IMR-90 (cell line): ENCODE measurements around the gene PRUNE2. TPM values are rescaled to one million over a fixed set of nuclear protein-coding genes. Genes with fewer than 3 reads are reported as not detected.
"Not testable (repeated sequence)": the region's sequence is repeated elsewhere in the genome, so short reads cannot be mapped to it uniquely, and the experiment has no call there.

ENCODE experiments used
- ATAC-seq: fragments of 200-7000 bp; cut with Tn5 transposase; 2 replicates; pipeline ENCODE4 v1.9.1; 2020; ENCODE audit warnings: low read depth, mild to moderate bottlenecking, moderate library complexity
- BruUV-seq: library from RNA; stranded (reverse); fragments of 400-500 nt; replicated peaks from 2 replicates; lab custom pipeline; 2021; lab: Mats Ljungman, UMichigan
- CTCF ChIA-PET: fragments of 300-600 bp; formaldehyde crosslinking; extraction: SDS; loops from one replicate; lab custom pipeline; 2021; ENCODE audit warnings: antibody characterized with exemption; lab: Yijun Ruan, JAX
- POLR2A ChIA-PET: fragments of 300-600 bp; sonication (Branson Sonifier 250); formaldehyde crosslinking; loops from one replicate; lab custom pipeline; 2022; ENCODE audit warnings: antibody characterized with exemption; ENCODE audit not compliant: unreplicated experiment; lab: Charles Lee
- DNase-seq: peaks from one replicate; pipeline ENCODE4 v3.0.0; 2013
- H2AFZ ChIP-seq: replicated peaks from 2 replicates; pipeline ENCODE3; 2013; ENCODE audit warnings: low read length, mild to moderate bottlenecking; ENCODE audit not compliant: poor library complexity
- H2AK5ac ChIP-seq: 2 replicates; pipeline ENCODE4 v1.6.1; 2013; ENCODE audit warnings: low read depth, low read length, inconsistent platforms
- H2AK9ac ChIP-seq: replicated peaks from 2 replicates; pipeline ENCODE3; 2013; ENCODE audit warnings: mild to moderate bottlenecking, low read depth, low read length, moderate library complexity; ENCODE audit not compliant: poor library complexity
- H2BK120ac ChIP-seq: 2 replicates; pipeline ENCODE4 v1.6.1; 2013; ENCODE audit warnings: low read depth, low read length, inconsistent platforms
- H2BK15ac ChIP-seq: 3 replicates; pipeline ENCODE4 v1.6.1; 2013; ENCODE audit warnings: low read depth, low read length, inconsistent platforms
- H2BK20ac ChIP-seq: 2 replicates; pipeline ENCODE4 v1.6.1; 2013; ENCODE audit warnings: low read depth, mild to moderate bottlenecking, inconsistent platforms, low read length, moderate library complexity
- H2BK5ac ChIP-seq: 2 replicates; pipeline ENCODE4 v1.6.1; 2013; ENCODE audit warnings: mild to moderate bottlenecking, low read depth, low read length, inconsistent platforms; ENCODE audit not compliant: poor library complexity, severe bottlenecking
- H3K14ac ChIP-seq: replicated peaks from 2 replicates; pipeline ENCODE4 v1.6.1; 2013; ENCODE audit warnings: low read depth, low read length, inconsistent platforms
- H3K18ac ChIP-seq: 2 replicates; pipeline ENCODE4 v1.6.1; 2013; ENCODE audit warnings: low read depth, low read length, control low read depth
- H3K23ac ChIP-seq: 2 replicates; pipeline ENCODE4 v1.6.1; 2013; ENCODE audit warnings: low read depth, low read length, inconsistent platforms
- H3K27ac ChIP-seq: 2 replicates; pipeline ENCODE4 v1.5.1; 2013; ENCODE audit warnings: mild to moderate bottlenecking, control low read depth, low read length; ENCODE audit not compliant: insufficient read depth
- H3K27me3 ChIP-seq: 2 replicates; pipeline ENCODE4 v1.6.1; 2013; ENCODE audit warnings: low read length; ENCODE audit not compliant: control insufficient read depth, insufficient read depth
- H3K36me3 ChIP-seq: 2 replicates; pipeline ENCODE4 v1.6.1; 2013; ENCODE audit warnings: low read length, mixed read lengths; ENCODE audit not compliant: control insufficient read depth, insufficient read depth
- H3K4ac ChIP-seq: 2 replicates; pipeline ENCODE4 v1.6.1; 2013; ENCODE audit warnings: low read depth, low read length, inconsistent platforms
- H3K4me1 ChIP-seq: 2 replicates; pipeline ENCODE4 v1.6.1; 2013; ENCODE audit warnings: low read length, mixed read lengths; ENCODE audit not compliant: control insufficient read depth, insufficient read depth
- H3K4me2 ChIP-seq: 2 replicates; pipeline ENCODE4 v1.6.1; 2013; ENCODE audit warnings: low read depth, mild to moderate bottlenecking, control low read depth, low read length, moderate library complexity
- H3K4me3 ChIP-seq: 2 replicates; pipeline ENCODE4 v1.5.1; 2013; ENCODE audit warnings: low read depth, mild to moderate bottlenecking, control low read depth, low read length, moderate library complexity; ENCODE audit not compliant: insufficient read depth
- H3K56ac ChIP-seq: 2 replicates; pipeline ENCODE4 v1.6.1; 2013; ENCODE audit warnings: low read length, inconsistent platforms; ENCODE audit not compliant: insufficient read depth; ENCODE audit errors: extremely low read depth
- H3K79me1 ChIP-seq, 2 experiments: 2 replicates each; pipeline ENCODE4 v1.6.1; 2013; ENCODE audit warnings: low read length in 2 of 2, inconsistent platforms in 1 of 2, low read depth in 1 of 2
- H3K9ac ChIP-seq: 2 replicates; pipeline ENCODE4 v1.6.1; 2013; ENCODE audit warnings: low read depth, low read length, control low read depth
- H3K9me1 ChIP-seq: 2 replicates; pipeline ENCODE4 v1.6.1; 2013; ENCODE audit warnings: low read length, inconsistent platforms; ENCODE audit not compliant: insufficient read depth
- H3K9me3 ChIP-seq: 2 replicates; pipeline ENCODE4 v1.6.1; 2013; ENCODE audit warnings: low read length; ENCODE audit not compliant: control insufficient read depth, insufficient read depth
- H4K20me1 ChIP-seq: 2 replicates; pipeline ENCODE4 v1.6.1; 2013; ENCODE audit warnings: low read length, inconsistent platforms; ENCODE audit not compliant: insufficient read depth
- H4K5ac ChIP-seq: 2 replicates; pipeline ENCODE4 v1.6.1; 2013; ENCODE audit warnings: mild to moderate bottlenecking, low read depth, low read length, control low read depth
- H4K8ac ChIP-seq, 2 experiments: 2 replicates each; pipeline ENCODE4 v1.6.1; 2013; ENCODE audit warnings: low read depth in 2 of 2, low read length in 2 of 2, control low read depth in 1 of 2, inconsistent platforms in 1 of 2
- H4K91ac ChIP-seq: 2 replicates; pipeline ENCODE4 v1.6.1; 2013; ENCODE audit warnings: low read depth, low read length, inconsistent platforms; ENCODE audit not compliant: insufficient read depth
- CEBPB ChIP-seq: IDR thresholded peaks from 2 replicates; pipeline ENCODE4 v1.6.1; 2012; ENCODE audit warnings: low read depth, low read length, improper control_type of control experiment
- CHD1 ChIP-seq: IDR thresholded peaks from 2 replicates; pipeline ENCODE4 v1.6.1; 2012; ENCODE audit warnings: low read depth, low read length, improper control_type of control experiment
- CTCF ChIP-seq: conservative IDR thresholded peaks from 2 replicates; pipeline ENCODE4 v1.5.1; 2012; ENCODE audit warnings: mild to moderate bottlenecking, low read depth, low read length, improper control_type of control experiment
- NFE2L2 ChIP-seq: fragments of 150-350 bp; IDR thresholded peaks from 2 replicates; pipeline ENCODE4 v1.6.1; 2016; ENCODE audit warnings: low read depth, mild to moderate bottlenecking, low read length
- RCOR1 ChIP-seq: IDR thresholded peaks from 2 replicates; pipeline ENCODE4 v1.6.1; 2012; ENCODE audit warnings: mild to moderate bottlenecking, low read length, improper control_type of control experiment; ENCODE audit not compliant: insufficient replicate concordance
- SMC3 ChIP-seq: fragments of 150-350 bp; IDR thresholded peaks from 2 replicates; pipeline ENCODE4 v1.6.1; 2016; ENCODE audit warnings: low read depth, mild to moderate bottlenecking, antibody characterized with exemption, low read length, moderate library complexity
- WGBS, 2 experiments: methylation state at CpG; one replicate each; pipeline versions ENCODE4 v1.1.5 to v1.1.7; 2013; ENCODE audit warnings: missing lambda C conversion rate in 2 of 2; ENCODE audit not compliant: insufficient read length in 1 of 2; ENCODE audit errors: extremely low coverage in 2 of 2; 5-methylcytosine and 5-hydroxymethylcytosine counted together
- dilution Hi-C: fragments of 300-500 bp; cut with HindIII; formaldehyde crosslinking; loops from one replicate; pipeline ENCODE4 v1.14.3; 2018; ENCODE audit warnings: low sequenced_read_pairs; ENCODE audit not compliant: unreplicated experiment
- in situ Hi-C: fragments of 300-500 bp; cut with MboI; formaldehyde crosslinking; loops from 3 replicates; pipeline ENCODE4 v1.14.3; 2019; ENCODE audit warnings: low sequenced_read_pairs, inconsistent platforms, mixed read lengths
- intact Hi-C: fragments of 100-400 bp; cut with micrococcal nuclease; formaldehyde crosslinking; loops from 2 replicates; pipeline ENCODE4 v1.10.0; 2022
- polyA plus RNA-seq, 3 experiments: library from polyadenylated mRNA; depleted of rRNA; stranded (reverse); fragments of >200 nt; gene quantifications; 2 replicates each; pipeline ENCODE4 v1.2.3, GENCODE V29; 2012; ENCODE audit warnings: low replicate concordance in 1 of 3
- total RNA-seq: library from RNA; depleted of rRNA; stranded (reverse); fragments of >200 nt; gene quantifications from 2 replicates; pipeline ENCODE4 v1.2.3, GENCODE V29; 2012

Gene PRUNE2
- total and polyA plus RNA-seq, 2 of the 4 experiments (the other 2 are of a cell fraction), result 0.70 to 1.6 TPM

- Histone ChIP-seq H2AK5ac (no peak overlapping the region), H3K27ac (no peak overlapping the region), H2BK15ac (no peak overlapping the region), H4K20me1 (no peaks in the 10 kb centered on the region), H2AFZ (no peak overlapping the region), H3K9me3 (no peaks in the 10 kb centered on the region), H2BK5ac (no peak overlapping the region), H3K27me3 (no peaks in the 10 kb centered on the region), H3K56ac (no peak overlapping the region), H3K9ac (no peak overlapping the region), H3K18ac (no peak overlapping the region), H3K23ac (no peak overlapping the region), H2BK120ac (no peak overlapping the region), H2AK9ac (no peak overlapping the region), H3K4me3 (no peak overlapping the region), H4K5ac (no peak overlapping the region), H3K4ac (no peak overlapping the region), H3K4me1 (peaks cover 2% of the 10 kb centered on the region; the same call in 1 of the 2 replicates), H3K4me2 (no peak overlapping the region), H2BK20ac (no peak overlapping the region), H4K91ac (no peak overlapping the region), H4K8ac (no peak overlapping the region), H3K14ac (no peak overlapping the region), H3K79me1 (no peaks in the 10 kb centered on the region), H3K9me1 (no peaks in the 10 kb centered on the region), H3K36me3 (no peaks in the 10 kb centered on the region)
- ATAC-seq (no peak), DNase-seq (no peak)
- TF ChIP-seq NFE2L2, result no peak
- TF ChIP-seq CHD1, result no peak
- TF ChIP-seq CEBPB, result no peak
- TF ChIP-seq CTCF, result no peak
- TF ChIP-seq RCOR1, result no peak
- TF ChIP-seq SMC3, result no peak
- POLR2A ChIA-PET, result no interaction called here
- no TSS peak for BruUV-seq
- in situ Hi-C loops (loop anchor here (5.0 kb wide), 1 partner anchor 38 kb away; no protein-coding TSS in a partner anchor), dilution Hi-C loops (no loop called here), intact Hi-C loops (no loop called here)
- CTCF ChIA-PET, result no interaction called here
- WGBS, 2 experiments, result no CpG with 5 or more reads among the region's 4 CpGs
These were observed 46.1 kb downstream of the PRUNE2 start for GRCh38 chr9:76859860-76860259.

DNA sequence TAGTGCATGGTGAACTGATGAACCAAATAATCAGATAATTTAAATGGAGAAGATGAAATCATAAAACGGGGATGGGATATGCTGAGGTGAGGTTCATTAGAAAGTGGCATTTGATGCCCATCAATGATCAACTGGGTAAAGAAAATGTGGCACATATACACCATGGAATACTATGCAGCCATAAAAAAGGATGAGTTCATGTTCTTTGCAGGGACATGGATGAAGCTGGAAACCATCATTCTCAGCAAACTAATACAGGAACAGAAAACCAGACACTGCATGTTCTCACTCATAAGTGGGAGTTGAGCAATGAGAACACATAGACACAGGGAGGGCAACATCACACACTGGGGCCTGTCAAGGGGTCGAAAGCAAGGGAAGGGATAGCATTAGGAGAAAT, 47.7 kb downstream of the PRUNE2 start:
- H2BK120ac ChIP-seq, H3K56ac ChIP-seq, in situ Hi-C loops, H3K27ac ChIP-seq, H3K14ac ChIP-seq, BruUV-seq, H3K4me1 ChIP-seq, CTCF ChIA-PET, H3K9ac ChIP-seq, H2AFZ ChIP-seq, H2BK20ac ChIP-seq, dilution Hi-C loops, H4K8ac ChIP-seq, H3K4me3 ChIP-seq, H3K9me3 ChIP-seq, H3K27me3 ChIP-seq, DNase-seq, H3K9me1 ChIP-seq, H4K5ac ChIP-seq, ATAC-seq, H3K4ac ChIP-seq, H2AK9ac ChIP-seq, intact Hi-C loops, H3K4me2 ChIP-seq, H3K79me1 ChIP-seq, H3K23ac ChIP-seq, H4K91ac ChIP-seq, H2BK15ac ChIP-seq, H3K36me3 ChIP-seq, H3K18ac ChIP-seq, H2AK5ac ChIP-seq, POLR2A ChIA-PET, H4K20me1 ChIP-seq, H2BK5ac ChIP-seq: not testable (repeated sequence)
- no CpG with 5 or more reads among the region's 2 CpGs for WGBS, 2 experiments
